SK-N-SH (cell line): ENCODE data around the gene EYA3. TPM values are rescaled to one million over a fixed set of nuclear protein-coding genes. Genes with fewer than 3 reads are reported as not detected.

Experiments
- CTCF ChIA-PET: fragments of 300-600, 350-600 bp; formaldehyde crosslinking; extraction: SDS; loops from one replicate; lab custom pipeline; 2021; lab: Yijun Ruan, JAX
- POLR2A ChIA-PET: fragments of 350-600 bp; sonication (Branson Sonifier 250); formaldehyde crosslinking; extraction: SDS; loops from one replicate; lab custom pipeline; 2020; ENCODE audit warnings: antibody characterized with exemption, inconsistent platforms; lab: Yijun Ruan, JAX
- DNase-seq: peaks from one replicate; pipeline ENCODE4 v3.0.0; 2012
- H2AFZ ChIP-seq: fragments of 200-600 bp; sonication (generic); 2 replicates; pipeline ENCODE4 v1.8.1; 2016; ENCODE audit warnings: antibody characterized with exemption, mild to moderate bottlenecking, low read depth
- H3F3A ChIP-seq: fragments of 200-600 bp; sonication (generic); replicated peaks from 2 replicates; pipeline ENCODE3; 2016; ENCODE audit warnings: antibody characterized with exemption, mild to moderate bottlenecking; ENCODE audit not compliant: insufficient read depth
- H3K27ac ChIP-seq, 2 experiments: fragments of 200-500 bp in 1 of 2; fragments of 200-600 bp in 1 of 2; sonication (Bioruptor generic) in 1 of 2; sonication (generic), shearing (Covaris generic) in 1 of 2; 2 replicates each; pipeline versions ENCODE4 v1.5.1 to v1.6.1; 2014 to 2016; ENCODE audit warnings: low read depth in 2 of 2, inconsistent platforms in 1 of 2, low read length in 1 of 2, mild to moderate bottlenecking in 1 of 2, mixed read lengths in 1 of 2
- H3K27me3 ChIP-seq: fragments of 200-600 bp; sonication (generic), shearing (Covaris generic); 2 replicates; pipeline ENCODE4 v1.6.1; 2016; ENCODE audit warnings: mixed run types; ENCODE audit not compliant: insufficient read depth
- H3K36me3 ChIP-seq, 2 experiments: fragments of 200-500 bp in 1 of 2; fragments of 200-600 bp in 1 of 2; sonication (Bioruptor generic) in 1 of 2; sonication (generic) in 1 of 2; replicated peaks in 1 of 2; 2 replicates each; pipeline versions ENCODE3 to v1.5.1; 2014 to 2016; ENCODE audit warnings: low read length in 1 of 2, mild to moderate bottlenecking in 1 of 2; ENCODE audit not compliant: insufficient read depth in 2 of 2, control insufficient read depth in 1 of 2
- H3K4me1 ChIP-seq, 2 experiments: fragments of 200-500 bp in 1 of 2; fragments of 200-600 bp in 1 of 2; sonication (Bioruptor generic) in 1 of 2; sonication (generic), shearing (Covaris generic) in 1 of 2; 2 replicates each; pipeline versions ENCODE4 v1.5.1 to v1.6.1; 2014 to 2016; ENCODE audit warnings: low read depth in 1 of 2, low read length in 1 of 2, mixed run types in 1 of 2; ENCODE audit not compliant: insufficient read depth in 2 of 2, control insufficient read depth in 1 of 2
- H3K4me2 ChIP-seq: fragments of 200-600 bp; sonication (generic), shearing (Covaris generic); 2 replicates; pipeline ENCODE4 v1.6.1; 2017; ENCODE audit warnings: mixed run types
- H3K4me3 ChIP-seq, 2 experiments: fragments of 200-500 bp in 1 of 2; fragments of 200-600 bp in 1 of 2; sonication (Bioruptor generic) in 1 of 2; sonication (generic), shearing (Covaris generic) in 1 of 2; 2 replicates each; pipeline versions ENCODE4 v1.5.1 to v1.8.1; 2014 to 2016; ENCODE audit warnings: low read depth in 2 of 2, inconsistent platforms in 1 of 2, low read length in 1 of 2, mild to moderate bottlenecking in 1 of 2, mixed read lengths in 1 of 2, moderate library complexity in 1 of 2
- H3K79me2 ChIP-seq: fragments of 200-600 bp; sonication (generic); 2 replicates; pipeline ENCODE4 v1.8.1; 2017; ENCODE audit warnings: mild to moderate bottlenecking; ENCODE audit not compliant: insufficient read depth
- H3K9ac ChIP-seq: fragments of 200-600 bp; sonication (generic); 2 replicates; pipeline ENCODE4 v1.6.1; 2017; ENCODE audit warnings: mixed run types
- H3K9me2 ChIP-seq: fragments of 200-600 bp; sonication (generic); 2 replicates; pipeline ENCODE4 v1.6.1; 2017; ENCODE audit warnings: mixed run types
- H3K9me3 ChIP-seq: fragments of 200-600 bp; sonication (generic); 2 replicates; pipeline ENCODE4 v1.6.1; 2017; ENCODE audit warnings: mixed run types, mild to moderate bottlenecking, moderate library complexity
- H4K20me1 ChIP-seq: fragments of 200-600 bp; sonication (generic); 2 replicates; pipeline ENCODE4 v1.6.1; 2017; ENCODE audit warnings: mild to moderate bottlenecking, mixed run types; ENCODE audit not compliant: insufficient read depth
- FOSL2 ChIP-seq: IDR thresholded peaks from 2 replicates; pipeline ENCODE4 v1.4.0; 2012; ENCODE audit warnings: low read depth, mild to moderate bottlenecking, moderate library complexity, borderline replicate concordance
- FOXM1 ChIP-seq: IDR thresholded peaks from 2 replicates; pipeline ENCODE4 v1.4.0; 2012; ENCODE audit warnings: low read depth, mild to moderate bottlenecking
- GABPA ChIP-seq: IDR thresholded peaks from 2 replicates; pipeline ENCODE4 v1.4.0; 2012; ENCODE audit warnings: low read depth, mild to moderate bottlenecking
- GATA2 ChIP-seq: sonication (generic); formaldehyde crosslinking; IDR thresholded peaks from 2 replicates; pipeline ENCODE4 v1.5.0; 2020; ENCODE audit warnings: mild to moderate bottlenecking, missing genetic modification reagents
- JUND ChIP-seq: IDR thresholded peaks from 2 replicates; pipeline ENCODE4 v1.4.0; 2012
- NFIC ChIP-seq: IDR thresholded peaks from 2 replicates; pipeline ENCODE4 v1.4.0; 2012; ENCODE audit warnings: borderline replicate concordance
- NRF1 ChIP-seq: IDR thresholded peaks from 2 replicates; pipeline ENCODE4 v1.6.1; 2012; ENCODE audit warnings: low read depth, mild to moderate bottlenecking, low read length
- POLR2AphosphoS5 ChIP-seq: IDR thresholded peaks from 2 replicates; pipeline ENCODE4 v1.6.1; 2012; ENCODE audit warnings: low read depth, low read length
- RAD21 ChIP-seq: IDR thresholded peaks from 2 replicates; pipeline ENCODE4 v1.6.1; 2012; ENCODE audit warnings: mild to moderate bottlenecking, low read length
- RCOR1 ChIP-seq: fragments of 150-350 bp; IDR thresholded peaks from 2 replicates; pipeline ENCODE4 v1.6.1; 2017; ENCODE audit warnings: antibody characterized with exemption, low read length
- RXRA ChIP-seq: IDR thresholded peaks from 2 replicates; pipeline ENCODE4 v1.4.0; 2012; ENCODE audit warnings: low read depth, mild to moderate bottlenecking, borderline replicate concordance
- SMC3 ChIP-seq: IDR thresholded peaks from 2 replicates; pipeline ENCODE4 v1.6.1; 2012; ENCODE audit warnings: low read depth, low read length, improper control_type of control experiment
- TAF1 ChIP-seq: IDR thresholded peaks from 2 replicates; pipeline ENCODE4 v1.6.1; 2012; ENCODE audit warnings: low read depth, mild to moderate bottlenecking, low read length, moderate library complexity, borderline replicate concordance
- TEAD4 ChIP-seq: IDR thresholded peaks from 2 replicates; pipeline ENCODE4 v1.4.0; 2012; ENCODE audit warnings: mild to moderate bottlenecking, borderline replicate concordance; ENCODE audit not compliant: insufficient read depth
- YY1 ChIP-seq: IDR thresholded peaks from 2 replicates; pipeline ENCODE4 v1.4.0; 2012; ENCODE audit warnings: low read depth, mild to moderate bottlenecking
- WGBS: methylation state at CpG from one replicate; pipeline ENCODE4 v1.1.6; 2017; ENCODE audit warnings: low lambda C conversion rate; 5-methylcytosine and 5-hydroxymethylcytosine counted together
- polyA plus RNA-seq, 3 experiments: library from polyadenylated mRNA; depleted of rRNA; stranded (reverse); fragments of >200 nt; gene quantifications; 2 replicates each; pipeline ENCODE4 v1.2.3, GENCODE V29; 2012
- TF ChIP-seq, protein P1 (sequence below): IDR thresholded peaks from 2 replicates; pipeline ENCODE4 v1.4.0; 2012; ENCODE audit warnings: low read depth
- TF ChIP-seq, protein P2 (sequence below): fragments of 150-350 bp; IDR thresholded peaks from 2 replicates; pipeline ENCODE4 v1.6.1; 2017; ENCODE audit warnings: antibody characterized with exemption, low read length, low read depth, borderline replicate concordance
- TF ChIP-seq, protein P3 (sequence below): fragments of 200-600 bp; sonication (generic); IDR thresholded peaks from 2 replicates; pipeline ENCODE4 v1.6.1; 2017; ENCODE audit warnings: antibody characterized with exemption, mild to moderate bottlenecking, moderate library complexity
- TF ChIP-seq, protein P4 (sequence below): IDR thresholded peaks from 2 replicates; pipeline ENCODE4; 2012
- TF ChIP-seq, protein P5 (sequence below): IDR thresholded peaks from 2 replicates; pipeline ENCODE4 v1.4.0; 2012; ENCODE audit warnings: low read depth, borderline replicate concordance

EYA3 gene
- polyA plus RNA-seq, 1 of the 3 experiments (the other 2 are of a cell fraction) = 6.5 TPM

DNA sequence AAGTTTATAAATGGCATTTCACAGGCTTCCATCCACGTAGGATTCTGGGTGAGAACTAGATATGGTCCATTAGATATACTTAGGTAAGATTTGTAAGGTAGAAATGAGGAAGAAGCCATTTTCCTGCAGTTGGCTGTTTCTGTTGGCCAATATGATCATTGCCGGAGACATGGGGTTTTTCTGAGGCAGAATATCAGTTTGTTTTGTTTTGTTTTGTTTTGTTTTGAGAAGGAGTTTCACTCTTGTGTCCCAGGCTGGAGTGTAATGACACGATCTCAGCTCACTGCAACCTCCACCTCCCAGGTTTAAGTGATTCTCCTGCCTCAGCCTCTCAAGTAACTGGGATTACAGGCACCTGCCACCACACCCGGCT, 8.7 kb upstream of the EYA3 start:
- H3K4me1 ChIP-seq = no peaks in the 10 kb centered on the region
- DNase-seq = no peak
- H3K4me3 ChIP-seq = no peak overlapping the region
- no peaks in the 10 kb centered on the region for H3K9me3 ChIP-seq
- no peak overlapping the region for H3K9ac ChIP-seq
- ChIA-PET CTCF (interaction anchor here (1.0 kb wide), 1 partner anchor 78 kb away, joined by 3 read pairs; no protein-coding TSS in a partner anchor), POLR2A (no interaction called here)
- H3K27me3 ChIP-seq = no peaks in the 10 kb centered on the region
- TF ChIP-seq SMC3 (no peak), NRF1 (no peak), RAD21 (no peak), YY1 (no peak), RCOR1 (no peak), GATA2 (CRISPR knock-in tag) (no peak), FOXM1 (no peak), POLR2AphosphoS5 (no peak), NFIC (no peak), TEAD4 (no peak), FOSL2 (no peak), GABPA (no peak), JUND (no peak), TAF1 (no peak), RXRA (no peak)
- TF ChIP-seq, protein P1, sequence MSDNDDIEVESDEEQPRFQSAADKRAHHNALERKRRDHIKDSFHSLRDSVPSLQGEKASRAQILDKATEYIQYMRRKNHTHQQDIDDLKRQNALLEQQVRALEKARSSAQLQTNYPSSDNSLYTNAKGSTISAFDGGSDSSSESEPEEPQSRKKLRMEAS = no peak
- TF ChIP-seq, protein P2, sequence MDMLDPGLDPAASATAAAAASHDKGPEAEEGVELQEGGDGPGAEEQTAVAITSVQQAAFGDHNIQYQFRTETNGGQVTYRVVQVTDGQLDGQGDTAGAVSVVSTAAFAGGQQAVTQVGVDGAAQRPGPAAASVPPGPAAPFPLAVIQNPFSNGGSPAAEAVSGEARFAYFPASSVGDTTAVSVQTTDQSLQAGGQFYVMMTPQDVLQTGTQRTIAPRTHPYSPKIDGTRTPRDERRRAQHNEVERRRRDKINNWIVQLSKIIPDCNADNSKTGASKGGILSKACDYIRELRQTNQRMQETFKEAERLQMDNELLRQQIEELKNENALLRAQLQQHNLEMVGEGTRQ = no peak
- TF ChIP-seq, protein P3, sequence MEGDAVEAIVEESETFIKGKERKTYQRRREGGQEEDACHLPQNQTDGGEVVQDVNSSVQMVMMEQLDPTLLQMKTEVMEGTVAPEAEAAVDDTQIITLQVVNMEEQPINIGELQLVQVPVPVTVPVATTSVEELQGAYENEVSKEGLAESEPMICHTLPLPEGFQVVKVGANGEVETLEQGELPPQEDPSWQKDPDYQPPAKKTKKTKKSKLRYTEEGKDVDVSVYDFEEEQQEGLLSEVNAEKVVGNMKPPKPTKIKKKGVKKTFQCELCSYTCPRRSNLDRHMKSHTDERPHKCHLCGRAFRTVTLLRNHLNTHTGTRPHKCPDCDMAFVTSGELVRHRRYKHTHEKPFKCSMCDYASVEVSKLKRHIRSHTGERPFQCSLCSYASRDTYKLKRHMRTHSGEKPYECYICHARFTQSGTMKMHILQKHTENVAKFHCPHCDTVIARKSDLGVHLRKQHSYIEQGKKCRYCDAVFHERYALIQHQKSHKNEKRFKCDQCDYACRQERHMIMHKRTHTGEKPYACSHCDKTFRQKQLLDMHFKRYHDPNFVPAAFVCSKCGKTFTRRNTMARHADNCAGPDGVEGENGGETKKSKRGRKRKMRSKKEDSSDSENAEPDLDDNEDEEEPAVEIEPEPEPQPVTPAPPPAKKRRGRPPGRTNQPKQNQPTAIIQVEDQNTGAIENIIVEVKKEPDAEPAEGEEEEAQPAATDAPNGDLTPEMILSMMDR = no peak
- TF ChIP-seq, protein P4, sequence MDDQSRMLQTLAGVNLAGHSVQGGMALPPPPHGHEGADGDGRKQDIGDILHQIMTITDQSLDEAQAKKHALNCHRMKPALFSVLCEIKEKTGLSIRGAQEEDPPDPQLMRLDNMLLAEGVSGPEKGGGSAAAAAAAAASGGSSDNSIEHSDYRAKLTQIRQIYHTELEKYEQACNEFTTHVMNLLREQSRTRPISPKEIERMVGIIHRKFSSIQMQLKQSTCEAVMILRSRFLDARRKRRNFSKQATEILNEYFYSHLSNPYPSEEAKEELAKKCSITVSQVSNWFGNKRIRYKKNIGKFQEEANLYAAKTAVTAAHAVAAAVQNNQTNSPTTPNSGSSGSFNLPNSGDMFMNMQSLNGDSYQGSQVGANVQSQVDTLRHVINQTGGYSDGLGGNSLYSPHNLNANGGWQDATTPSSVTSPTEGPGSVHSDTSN = no peak
- TF ChIP-seq, protein P5, sequence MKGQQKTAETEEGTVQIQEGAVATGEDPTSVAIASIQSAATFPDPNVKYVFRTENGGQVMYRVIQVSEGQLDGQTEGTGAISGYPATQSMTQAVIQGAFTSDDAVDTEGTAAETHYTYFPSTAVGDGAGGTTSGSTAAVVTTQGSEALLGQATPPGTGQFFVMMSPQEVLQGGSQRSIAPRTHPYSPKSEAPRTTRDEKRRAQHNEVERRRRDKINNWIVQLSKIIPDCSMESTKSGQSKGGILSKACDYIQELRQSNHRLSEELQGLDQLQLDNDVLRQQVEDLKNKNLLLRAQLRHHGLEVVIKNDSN = no peak
- H3K9me2 ChIP-seq = no peaks in the 10 kb centered on the region
- no peak overlapping the region for H2AFZ ChIP-seq
- H3K79me2 ChIP-seq = no peaks in the 10 kb centered on the region
- no peaks in the 10 kb centered on the region for H4K20me1 ChIP-seq
- no peaks in the 10 kb centered on the region for H3F3A ChIP-seq
- no peaks in the 10 kb centered on the region for H3K36me3 ChIP-seq
- H3K4me2 ChIP-seq = no peak overlapping the region
- WGBS = 87% methylated on average over 4 of the region's 4 CpGs
- no peak overlapping the region for H3K27ac ChIP-seq
